GM19438 (cell line): ENCODE measurements around the gene DMRTB1.

Experiments used
- ATAC-seq: cut with Tn5 transposase; IDR thresholded peaks from one replicate; pipeline ENCODE4 v1.9.1; 2021; ENCODE audit warnings: low read depth; ENCODE audit not compliant: unreplicated experiment

DMRTB1 gene

GRCh38 chr1:53459321-53460175 is at the start of gene DMRTB1:
TSS of gene DMRTB1 (plus strand) at chr1:53459399. CDS start at chr1:53459454, 55 bp downstream.
- no peak for ATAC-seq

- no peak for ATAC-seq
Observed at GRCh38 chr1:53409695-53410094, 49.5 kb upstream of the DMRTB1 start.

- no peak for ATAC-seq
Observed at GRCh38 chr1:53410100-53410541, 49.1 kb upstream of the DMRTB1 start.

GRCh38 chr1:53410701-53411100 is 48.5 kb upstream of the DMRTB1 start:
- no peak for ATAC-seq

- no peak for ATAC-seq
Observed at GRCh38 chr1:53411541-53412152, 47.6 kb upstream of the DMRTB1 start.

- no peak for ATAC-seq
Observed at GRCh38 chr1:53412285-53413174, 46.7 kb upstream of the DMRTB1 start.

- ATAC-seq, result no peak
Observed at GRCh38 chr1:53413175-53414001, 45.8 kb upstream of the DMRTB1 start.

GRCh38 chr1:53414632-53415031 is 44.6 kb upstream of the DMRTB1 start:
- ATAC-seq, result no peak

GRCh38 chr1:53415432-53415831 is 43.8 kb upstream of the DMRTB1 start:
- ATAC-seq, result no peak

- no peak for ATAC-seq
Observed at GRCh38 chr1:53416269-53416813, 42.9 kb upstream of the DMRTB1 start.

GRCh38 chr1:53417074-53417511 is 42.1 kb upstream of the DMRTB1 start:
- ATAC-seq, result no peak

- no peak for ATAC-seq
Observed at GRCh38 chr1:53419034-53419433, 40.2 kb upstream of the DMRTB1 start.

- ATAC-seq, result no peak
Observed at GRCh38 chr1:53420341-53420740, 38.9 kb upstream of the DMRTB1 start.

GRCh38 chr1:53421208-53421607 is 38.0 kb upstream of the DMRTB1 start:
- no peak for ATAC-seq

GRCh38 chr1:53430261-53430660 is 28.9 kb upstream of the DMRTB1 start:
- ATAC-seq, result no peak

- ATAC-seq, result no peak
Observed at GRCh38 chr1:53430779-53431178, 28.4 kb upstream of the DMRTB1 start.

- no peak for ATAC-seq
Observed at GRCh38 chr1:53431244-53431643, 28.0 kb upstream of the DMRTB1 start.

- ATAC-seq, result no peak
Observed at GRCh38 chr1:53431805-53432565, 27.2 kb upstream of the DMRTB1 start.

- ATAC-seq, result no peak
Observed at GRCh38 chr1:53432611-53433010, 26.6 kb upstream of the DMRTB1 start.
